WTC11 (cell line): Measurements from ENCODE around the gene NOXA1. TPM values are rescaled to one million over a fixed set of nuclear protein-coding genes. Genes with fewer than 3 reads are reported as not detected.

Source experiments
- ATAC-seq: fragments of 200-7000 bp; cut with Tn5 transposase; 2 replicates; pipeline ENCODE4 v1.10.0; 2021; ENCODE audit warnings: mild to moderate bottlenecking, moderate library complexity
- CTCF ChIA-PET: fragments of 300-600 bp; sonication (Branson Sonifier 250); formaldehyde crosslinking; loops from one replicate; lab custom pipeline; 2021; ENCODE audit warnings: antibody characterized with exemption; lab: Charles Lee
- POLR2A ChIA-PET: fragments of 350-600 bp; sonication (Branson Sonifier 250); formaldehyde crosslinking; loops from one replicate; lab custom pipeline; 2021; ENCODE audit warnings: antibody characterized with exemption; lab: Charles Lee
- DNase-seq: peaks from one replicate; pipeline ENCODE4 v3.0.0; 2021; ENCODE audit warnings: low spot score
- H3K27ac Mint-ChIP-seq: 2 replicates; pipeline ENCODE4 v1.8.0; 2021; ENCODE audit warnings: mixed read lengths
- H3K27me3 Mint-ChIP-seq: 2 replicates; pipeline ENCODE4 v1.8.0; 2021; ENCODE audit warnings: low read depth, mild to moderate bottlenecking, moderate library complexity, mixed read lengths
- H3K36me3 Mint-ChIP-seq: 2 replicates; pipeline ENCODE4 v1.8.0; 2021; ENCODE audit warnings: mixed read lengths
- H3K4me1 Mint-ChIP-seq: 2 replicates; pipeline ENCODE4 v1.8.0; 2022; ENCODE audit warnings: mixed read lengths
- H3K4me3 Mint-ChIP-seq: 2 replicates; pipeline ENCODE4 v1.8.0; 2021; ENCODE audit warnings: mild to moderate bottlenecking, moderate library complexity, mixed read lengths
- H3K9me3 Mint-ChIP-seq: 2 replicates; pipeline ENCODE4 v1.8.0; 2021; ENCODE audit warnings: mixed read lengths
- ATF1 ChIP-seq: sonication (generic); formaldehyde crosslinking; IDR thresholded peaks from 2 replicates; pipeline ENCODE4 v1.8.1; 2023; ENCODE audit warnings: mild to moderate bottlenecking, moderate library complexity, missing genetic modification reagents
- ATF6 ChIP-seq: sonication (generic); formaldehyde crosslinking; IDR thresholded peaks from 2 replicates; pipeline ENCODE4 v1.8.1; 2023; ENCODE audit warnings: mild to moderate bottlenecking, missing genetic modification reagents
- CDX4 ChIP-seq: fragments of 250-450 bp; sonication (Bioruptor Pico); IDR thresholded peaks from 2 replicates; pipeline ENCODE4 v1.9.0; 2021; ENCODE audit warnings: moderate library complexity, mild to moderate bottlenecking, inconsistent platforms, borderline replicate concordance
- E2F4 ChIP-seq: sonication (generic); formaldehyde crosslinking; IDR thresholded peaks from 2 replicates; pipeline ENCODE4 v1.8.1; 2022; ENCODE audit warnings: low read depth, mild to moderate bottlenecking, moderate library complexity, missing genetic modification reagents, borderline replicate concordance
- E2F5 ChIP-seq: sonication (generic); formaldehyde crosslinking; IDR thresholded peaks from 2 replicates; pipeline ENCODE4 v1.8.1; 2022; ENCODE audit warnings: mild to moderate bottlenecking, moderate library complexity, missing genetic modification reagents
- ETV6 ChIP-seq: sonication (generic); formaldehyde crosslinking; IDR thresholded peaks from 2 replicates; pipeline ENCODE4 v1.8.1; 2022; ENCODE audit warnings: mild to moderate bottlenecking, missing genetic modification reagents
- HMGA2 ChIP-seq: fragments of 250-450 bp; sonication (Bioruptor Pico); IDR thresholded peaks from 2 replicates; pipeline ENCODE4 v1.4.0; 2021; ENCODE audit warnings: mild to moderate bottlenecking, moderate library complexity
- HMGXB4 ChIP-seq: sonication (generic); formaldehyde crosslinking; IDR thresholded peaks from 2 replicates; pipeline ENCODE4 v1.8.1; 2023; ENCODE audit warnings: mild to moderate bottlenecking, moderate library complexity, missing genetic modification reagents
- IRF2 ChIP-seq: sonication (generic); formaldehyde crosslinking; IDR thresholded peaks from 2 replicates; pipeline ENCODE4 v1.8.0; 2022; ENCODE audit warnings: low read depth, missing genetic modification reagents, borderline replicate concordance
- NR2C2 ChIP-seq: sonication (generic); formaldehyde crosslinking; IDR thresholded peaks from 2 replicates; pipeline ENCODE4 v1.8.0; 2022; ENCODE audit warnings: mild to moderate bottlenecking, missing genetic modification reagents
- PRDM15 ChIP-seq: sonication (generic); formaldehyde crosslinking; IDR thresholded peaks from 2 replicates; pipeline ENCODE4 v1.8.0; 2022; ENCODE audit warnings: missing genetic modification reagents
- SMAD3 ChIP-seq: sonication (generic); formaldehyde crosslinking; IDR thresholded peaks from 2 replicates; pipeline ENCODE4 v1.8.0; 2022; ENCODE audit warnings: missing genetic modification reagents, mild to moderate bottlenecking, borderline replicate concordance
- SP1 ChIP-seq: sonication (generic); formaldehyde crosslinking; conservative IDR thresholded peaks from 2 replicates; pipeline ENCODE4 v1.8.1; 2022; ENCODE audit warnings: missing genetic modification reagents
- TEAD4 ChIP-seq: sonication (generic); formaldehyde crosslinking; IDR thresholded peaks from 2 replicates; pipeline ENCODE4 v1.8.0; 2022; ENCODE audit warnings: mild to moderate bottlenecking, missing genetic modification reagents
- TP53 ChIP-seq: sonication (generic); formaldehyde crosslinking; IDR thresholded peaks from 2 replicates; pipeline ENCODE4 v1.8.1; 2023; ENCODE audit warnings: mild to moderate bottlenecking, missing genetic modification reagents
- ZBTB43 ChIP-seq: sonication (generic); formaldehyde crosslinking; IDR thresholded peaks from 2 replicates; pipeline ENCODE4 v1.8.1; 2023; ENCODE audit warnings: mild to moderate bottlenecking, missing genetic modification reagents
- ZNF416 ChIP-seq: fragments of 250-450 bp; sonication (Bioruptor Pico); IDR thresholded peaks from 2 replicates; pipeline ENCODE4 v1.9.0; 2021; ENCODE audit warnings: mild to moderate bottlenecking, inconsistent platforms
- ZNF423 ChIP-seq: fragments of 250-450 bp; sonication (Bioruptor Pico); IDR thresholded peaks from 2 replicates; pipeline ENCODE4 v2.1.2; 2022; ENCODE audit warnings: mild to moderate bottlenecking, moderate library complexity
- total RNA-seq: library from RNA; stranded (reverse); gene quantifications from 3 replicates; pipeline ENCODE4 v1.2.3, GENCODE V29; 2021

Gene NOXA1
- total RNA-seq, 1 experiment from 2014 or later: 2.9 TPM

- no peak for TF ChIP-seq PRDM15 (CRISPR knock-in tag)
These were observed 22.8 kb downstream of the NOXA1 start (continued) for GRCh38 chr9:137445930-137446431.

GRCh38 chr9:137446851-137447471 is 23.8 kb downstream of the NOXA1 start:
- DNase-seq (no peak), ATAC-seq (no peak)
- no peak overlapping the region for H3K4me3 Mint-ChIP-seq
- H3K36me3 Mint-ChIP-seq: no peaks in the 10 kb centered on the region
- TF ChIP-seq HMGA2 (CRISPR knock-in tag) (no peak), SMAD3 (CRISPR knock-in tag) (no peak), CDX4 (no peak), TP53 (CRISPR knock-in tag) (no peak), E2F4 (CRISPR knock-in tag) (no peak), ETV6 (CRISPR knock-in tag) (no peak), SP1 (CRISPR knock-in tag) (no peak), ATF6 (CRISPR knock-in tag) (no peak), TEAD4 (no peak), E2F5 (CRISPR knock-in tag) (no peak), ZNF416 (CRISPR knock-in tag) (no peak)
- H3K27ac Mint-ChIP-seq: peak overlapping the region; percentile 39
- H3K9me3 Mint-ChIP-seq: no peaks in the 10 kb centered on the region
- H3K27me3 Mint-ChIP-seq: no peaks in the 10 kb centered on the region; the same call in 1 of the 2 replicates
- CTCF ChIA-PET: interaction anchor here (1.7 to 3.6 kb wide), 2 partner anchors 24 to 160 kb away, joined by 5 to 13 read pairs; partner anchors contain the start of genes EXD3 and NOXA1
- POLR2A ChIA-PET: no interaction called here
- peaks cover 4% of the 10 kb centered on the region for H3K4me1 Mint-ChIP-seq

- CTCF ChIA-PET: interaction anchor here (1.7 to 3.6 kb wide), 2 partner anchors 25 to 161 kb away, joined by 5 to 13 read pairs; partner anchors contain the start of genes EXD3 and NOXA1
- DNase-seq (no peak), ATAC-seq (no peak)
- POLR2A ChIA-PET: no interaction called here
- Mint-ChIP-seq H3K9me3 (no peaks in the 10 kb centered on the region), H3K4me1 (peaks cover 3% of the 10 kb centered on the region), H3K4me3 (no peak overlapping the region), H3K27me3 (no peaks in the 10 kb centered on the region; the same call in 1 of the 2 replicates), H3K27ac (no peak overlapping the region), H3K36me3 (no peaks in the 10 kb centered on the region)
- TF ChIP-seq ZBTB43 (CRISPR knock-in tag) (no peak), IRF2 (CRISPR knock-in tag) (no peak), HMGXB4 (CRISPR knock-in tag) (no peak), ATF1 (no peak), ZNF423 (no peak), NR2C2 (no peak)
These were observed 24.8 kb downstream of the NOXA1 start for GRCh38 chr9:137447722-137448601.
